MCF 10A (cell line): ENCODE measurements around the gene PLEKHG7. TPM values are rescaled to one million over a fixed set of nuclear protein-coding genes. Genes with fewer than 3 reads are reported as not detected.
"Not testable (repeated sequence)": the region's sequence is repeated elsewhere in the genome, so short reads cannot be mapped to it uniquely, and the experiment has no call there.

ENCODE experiments used
- Bru-seq: library from RNA; stranded (reverse); fragments of 400-500 nt; gene quantifications from one replicate; lab custom pipeline; 2021; lab: Mats Ljungman, UMichigan
- BruChase-seq, 2 experiments: library from RNA; stranded (reverse); fragments of 400-500 nt; gene quantifications; one replicate each; lab custom pipeline; 2021; lab: Mats Ljungman, UMichigan
- BruUV-seq: library from RNA; stranded (reverse); fragments of 400-500 nt; replicated peaks from 2 replicates; lab custom pipeline; 2021; lab: Mats Ljungman, UMichigan
- CTCF ChIA-PET: fragments of 300-600 bp; sonication (Branson Sonifier 250); formaldehyde crosslinking; extraction: SDS; loops from one replicate; lab custom pipeline; 2021; ENCODE audit warnings: antibody characterized with exemption, inconsistent platforms; lab: Yijun Ruan, JAX
- POLR2A ChIA-PET: fragments of 300-600, 350-650 bp; sonication (Branson Sonifier 250); formaldehyde crosslinking; extraction: SDS; loops from one replicate; lab custom pipeline; 2020; ENCODE audit warnings: antibody characterized with exemption, inconsistent platforms; lab: Yijun Ruan, JAX
- DNase-seq: peaks from one replicate; pipeline ENCODE4 v3.0.0-alpha.2; 2018; ENCODE audit not compliant: unreplicated experiment
- H3K27ac Mint-ChIP-seq: one replicate; pipeline ENCODE4 v1.8.0; 2022; ENCODE audit warnings: mild to moderate bottlenecking, low read depth, mixed read lengths; ENCODE audit not compliant: unreplicated experiment
- H3K27me3 Mint-ChIP-seq: one replicate; pipeline ENCODE4 v1.8.0; 2022; ENCODE audit warnings: mixed read lengths; ENCODE audit not compliant: insufficient read depth, unreplicated experiment
- H3K36me3 Mint-ChIP-seq: one replicate; pipeline ENCODE4 v1.8.0; 2022; ENCODE audit warnings: mild to moderate bottlenecking, moderate library complexity, mixed read lengths; ENCODE audit not compliant: insufficient read depth, unreplicated experiment
- H3K4me1 Mint-ChIP-seq: one replicate; pipeline ENCODE4 v1.8.0; 2022; ENCODE audit warnings: mixed read lengths; ENCODE audit not compliant: insufficient read depth, unreplicated experiment
- H3K4me3 Mint-ChIP-seq: one replicate; pipeline ENCODE4 v1.8.0; 2022; ENCODE audit warnings: mild to moderate bottlenecking, moderate library complexity, mixed read lengths; ENCODE audit not compliant: unreplicated experiment
- H3K9me3 Mint-ChIP-seq: one replicate; pipeline ENCODE4 v1.8.0; 2022; ENCODE audit warnings: mixed read lengths; ENCODE audit not compliant: unreplicated experiment
- CTCF ChIP-seq: fragments of 200-600 bp; IDR thresholded peaks from one replicate; pipeline ENCODE4 v1.8.0; 2022; ENCODE audit warnings: antibody characterized with exemption, mild to moderate bottlenecking; ENCODE audit not compliant: unreplicated experiment
- intact Hi-C: fragments of 100-400 bp; cut with micrococcal nuclease; formaldehyde crosslinking; loops from 2 replicates; pipeline ENCODE4 v1.14.1; 2022
- long read RNA-seq: library from polyadenylated mRNA; stranded (forward); transcript quantifications from one replicate; pipeline ENCODE4 v2.0.0, GENCODE V29; 2022
- total RNA-seq: library from RNA; stranded (reverse); gene quantifications from 2 replicates; pipeline ENCODE4 v1.2.3, GENCODE V29; 2022

PLEKHG7 gene
- total RNA-seq: not detected in 2 replicates
- Bru-seq, nascent RNA: percentile 2 among the genes with signal in this experiment
- not detected for BruChase-seq, experiment 1, labeled RNA remaining after a 6-hour chase
- BruChase-seq, experiment 2, labeled RNA remaining after a 2-hour chase: not detected
- long read RNA-seq, partial matches to known transcripts: 0 of 20 reads
- long read RNA-seq, other reads (novel, unspliced or antisense): 20 of 20 reads

GRCh38 chr12:92702754-92703679, at the start of gene PLEKHG7:
PLEKHG7 (plus strand) TSS chr12:92702989; CDS start chr12:92706632, 3,643 bp downstream.
- H3K27me3 Mint-ChIP-seq: no peaks in the 10 kb centered on the region
- peaks cover 7% of the 10 kb centered on the region for H3K9me3 Mint-ChIP-seq
- H3K27ac Mint-ChIP-seq: no peak within 1 kb of the TSS
- CTCF ChIA-PET: interaction anchor here (1.2 kb wide), 1 partner anchor 125 kb away, joined by 3 read pairs; no protein-coding TSS in a partner anchor
- H3K36me3 Mint-ChIP-seq: no peaks in the 10 kb centered on the region
- no peak within 1 kb of the TSS for H3K4me3 Mint-ChIP-seq
- intact Hi-C loops: no loop called here
- DNase-seq: no peak
- no TSS peak for BruUV-seq
- H3K4me1 Mint-ChIP-seq: no peaks in the 10 kb centered on the region
- no peak for TF ChIP-seq CTCF
- POLR2A ChIA-PET: no interaction called here

- ChIA-PET POLR2A (interaction anchor here (0.8 kb wide), 1 partner anchor 10 kb away, joined by 3 read pairs; no protein-coding TSS in a partner anchor), CTCF (interaction anchor here (0.6 to 1.5 kb wide), 4 partner anchors 23 to 1288 kb away, joined by 3 to 5 read pairs (median 4); no protein-coding TSS in a partner anchor)
- not testable (repeated sequence) for H3K27me3 Mint-ChIP-seq, DNase-seq, BruUV-seq, H3K9me3 Mint-ChIP-seq, H3K4me3 Mint-ChIP-seq, H3K36me3 Mint-ChIP-seq, H3K27ac Mint-ChIP-seq
- intact Hi-C loops: loop anchor here (5.0 to 10.0 kb wide), 2 partner anchors 837 to 1079 kb away; no protein-coding TSS in a partner anchor
- peaks cover 16% of the 10 kb centered on the region for H3K4me1 Mint-ChIP-seq
Observed at GRCh38 chr12:92654256-92654655, 48.5 kb upstream of the PLEKHG7 start.

- TF ChIP-seq CTCF: no peak
- no peak overlapping the region for H3K4me3 Mint-ChIP-seq
- BruUV-seq: no TSS peak
- POLR2A ChIA-PET: no interaction called here
- H3K27ac Mint-ChIP-seq: no peak overlapping the region
- no peaks in the 10 kb centered on the region for H3K36me3 Mint-ChIP-seq
- intact Hi-C loops: loop anchor here (5.0 to 10.0 kb wide), 2 partner anchors 838 to 1080 kb away; no protein-coding TSS in a partner anchor
- no peaks in the 10 kb centered on the region for H3K9me3 Mint-ChIP-seq
- CTCF ChIA-PET: interaction anchor here (0.5 to 1.5 kb wide), 6 partner anchors 10 to 1677 kb away, joined by 3 to 5 read pairs (median 4); no protein-coding TSS in a partner anchor
- peaks cover 9% of the 10 kb centered on the region for H3K4me1 Mint-ChIP-seq
- no peaks in the 10 kb centered on the region for H3K27me3 Mint-ChIP-seq
- no peak for DNase-seq
Observed at GRCh38 chr12:92654929-92655328, 47.9 kb upstream of the PLEKHG7 start.

GRCh38 chr12:92656911-92657310, 45.9 kb upstream of the PLEKHG7 start:
- intact Hi-C loops: loop anchor here (10.0 kb wide), 1 partner anchor 1082 kb away; no protein-coding TSS in a partner anchor
- no peaks in the 10 kb centered on the region for H3K9me3 Mint-ChIP-seq
- TF ChIP-seq CTCF: no peak
- no peaks in the 10 kb centered on the region for H3K36me3 Mint-ChIP-seq
- POLR2A ChIA-PET: no interaction called here
- DNase-seq: no peak
- H3K27me3 Mint-ChIP-seq: no peaks in the 10 kb centered on the region
- no peak overlapping the region for H3K4me3 Mint-ChIP-seq
- no TSS peak for BruUV-seq
- H3K4me1 Mint-ChIP-seq: peaks cover 5% of the 10 kb centered on the region
- no peak overlapping the region for H3K27ac Mint-ChIP-seq
- CTCF ChIA-PET: interaction anchor here (0.5 kb wide), 1 partner anchor 76 kb away, joined by 3 read pairs; no protein-coding TSS in a partner anchor
